OCI-LY7 (cell line): ENCODE data around the gene KCNQ1. TPM values are rescaled to one million over a fixed set of nuclear protein-coding genes. Genes with fewer than 3 reads are reported as not detected.

Experiments used
- BruUV-seq: library from RNA; stranded (reverse); fragments of 400-500 nt; replicated peaks from 2 replicates; lab custom pipeline; 2021; lab: Mats Ljungman, UMichigan
- CTCF ChIA-PET: fragments of 300-600 bp; sonication (Branson Sonifier 250); formaldehyde crosslinking; loops from one replicate; lab custom pipeline; 2022; ENCODE audit warnings: antibody characterized with exemption; ENCODE audit not compliant: unreplicated experiment; lab: Charles Lee
- POLR2A ChIA-PET: fragments of 300-600 bp; sonication (Branson Sonifier 250); formaldehyde crosslinking; loops from one replicate; lab custom pipeline; 2022; ENCODE audit warnings: antibody characterized with exemption; lab: Charles Lee
- DNase-seq: peaks from one replicate; pipeline ENCODE4 v3.0.0-alpha.2; 2015; ENCODE audit warnings: low spot score
- H2AFZ ChIP-seq: fragments of 200-600 bp; sonication (generic), shearing (Covaris generic); 2 replicates; pipeline ENCODE4 v1.6.1; 2014; ENCODE audit warnings: mild to moderate bottlenecking, antibody characterized with exemption, low read length, moderate library complexity
- H3K27ac ChIP-seq: fragments of 200-600 bp; sonication (generic); 2 replicates; pipeline ENCODE4 v1.5.1; 2014; ENCODE audit warnings: mixed run types, low read depth, mild to moderate bottlenecking, moderate library complexity, low read length, inconsistent platforms; ENCODE audit not compliant: poor library complexity, severe bottlenecking
- H3K36me3 ChIP-seq: fragments of 200-600 bp; sonication (generic); 2 replicates; pipeline ENCODE4 v1.6.1; 2014; ENCODE audit warnings: mild to moderate bottlenecking, antibody characterized with exemption, low read length, moderate library complexity, mixed read lengths; ENCODE audit not compliant: insufficient read depth
- H3K4me1 ChIP-seq: fragments of 200-600 bp; sonication (generic); 2 replicates; pipeline ENCODE4 v1.5.1; 2014; ENCODE audit warnings: mild to moderate bottlenecking, low read length; ENCODE audit not compliant: insufficient read depth, poor library complexity, severe bottlenecking
- H3K4me2 ChIP-seq: fragments of 200-600 bp; sonication (generic); 2 replicates; pipeline ENCODE4 v1.6.1; 2014; ENCODE audit warnings: mild to moderate bottlenecking, low read length
- H3K4me3 ChIP-seq: fragments of 200-600 bp; sonication (generic); 2 replicates; pipeline ENCODE4 v1.5.1; 2014; ENCODE audit warnings: mild to moderate bottlenecking, low read depth, low read length; ENCODE audit not compliant: poor library complexity, severe bottlenecking
- H3K79me2 ChIP-seq: fragments of 200-600 bp; sonication (generic); 2 replicates; pipeline ENCODE4 v1.6.1; 2016; ENCODE audit warnings: low read depth, mild to moderate bottlenecking, low read length, moderate library complexity, mixed read lengths; ENCODE audit not compliant: insufficient read depth
- H3K9me2 ChIP-seq: fragments of 200-600 bp; sonication (generic); 2 replicates; pipeline ENCODE4 v1.6.1; 2016; ENCODE audit warnings: mild to moderate bottlenecking, low read length, mixed read lengths; ENCODE audit not compliant: insufficient read depth
- H3K9me3 ChIP-seq: fragments of 200-600 bp; sonication (generic); 2 replicates; pipeline ENCODE4 v1.6.1; 2014; ENCODE audit warnings: mild to moderate bottlenecking, mixed run types, low read length, mixed read lengths
- H4K20me1 ChIP-seq: fragments of 200-600 bp; sonication (generic); 2 replicates; pipeline ENCODE4 v1.6.1; 2014; ENCODE audit warnings: mild to moderate bottlenecking, antibody characterized with exemption, low read length, moderate library complexity, mixed read lengths; ENCODE audit not compliant: insufficient read depth
- CTCF ChIP-seq: fragments of 200-600 bp; sonication (generic); conservative IDR thresholded peaks from 2 replicates; pipeline ENCODE4 v1.5.1; 2014; ENCODE audit warnings: mild to moderate bottlenecking, antibody characterized with exemption, low read length, moderate library complexity, mixed read lengths
- EZH2phosphoT487 ChIP-seq: fragments of 200-600 bp; sonication (generic); IDR thresholded peaks from 2 replicates; pipeline ENCODE4 v1.6.1; 2018; ENCODE audit warnings: low read depth, borderline replicate concordance, mild to moderate bottlenecking, mixed run types, antibody characterized with exemption, low read length, moderate library complexity, mixed read lengths
- intact Hi-C: fragments of 100-400 bp; cut with micrococcal nuclease; formaldehyde crosslinking; loops from one replicate; pipeline ENCODE4 v1.10.0; 2022; ENCODE audit not compliant: unreplicated experiment
- total RNA-seq, 2 experiments: library from RNA; depleted of rRNA in 1 of 2; stranded (reverse); fragments of >200 nt in 1 of 2; shearing (Covaris generic) in 1 of 2; gene quantifications; 2 replicates each; pipeline ENCODE4 v1.2.3, GENCODE V29; 2014 to 2022

Gene KCNQ1
- total RNA-seq, 2 experiments from 2014 or later: 0.22 to 1.3 TPM

- no peak for DNase-seq
- no peak overlapping the region for H3K4me3 ChIP-seq
- no peaks in the 10 kb centered on the region for H3K9me3 ChIP-seq
- no peaks in the 10 kb centered on the region for H3K79me2 ChIP-seq
- no peaks in the 10 kb centered on the region for H3K4me1 ChIP-seq
- no peaks in the 10 kb centered on the region for H3K36me3 ChIP-seq
- no peak for TF ChIP-seq CTCF
- TF ChIP-seq EZH2phosphoT487: no peak
- no peaks in the 10 kb centered on the region for H4K20me1 ChIP-seq
- POLR2A ChIA-PET: no interaction called here
- CTCF ChIA-PET: no interaction called here
- no peak overlapping the region for H3K4me2 ChIP-seq
- H2AFZ ChIP-seq: no peak overlapping the region
- H3K9me2 ChIP-seq: no peaks in the 10 kb centered on the region
- no peak overlapping the region for H3K27ac ChIP-seq
- BruUV-seq: no TSS peak
- intact Hi-C loops: no loop called here
These were observed 297.4 kb downstream of the KCNQ1 start for GRCh38 chr11:2742201-2742600.

- intact Hi-C loops: no loop called here
- Histone ChIP-seq H3K4me2 (no peak overlapping the region), H3K9me2 (no peaks in the 10 kb centered on the region), H3K79me2 (no peaks in the 10 kb centered on the region), H3K4me3 (no peak overlapping the region), H3K4me1 (no peaks in the 10 kb centered on the region), H3K9me3 (no peaks in the 10 kb centered on the region), H3K27ac (no peak overlapping the region), H2AFZ (no peak overlapping the region), H4K20me1 (no peaks in the 10 kb centered on the region), H3K36me3 (no peaks in the 10 kb centered on the region)
- CTCF ChIA-PET: no interaction called here
- TF ChIP-seq CTCF: no peak
- POLR2A ChIA-PET: no interaction called here
- BruUV-seq: no TSS peak
- no peak for DNase-seq
These were observed 298.0 kb downstream of the KCNQ1 start for GRCh38 chr11:2742611-2743426.

GRCh38 chr11:2743427-2744110, 298.8 kb downstream of the KCNQ1 start:
- H3K9me2 ChIP-seq: no peaks in the 10 kb centered on the region
- no peak overlapping the region for H2AFZ ChIP-seq
- no peaks in the 10 kb centered on the region for H3K4me1 ChIP-seq
- no peak overlapping the region for H3K4me3 ChIP-seq
- no peaks in the 10 kb centered on the region for H3K36me3 ChIP-seq
- no peak overlapping the region for H3K4me2 ChIP-seq
- no peak overlapping the region for H3K27ac ChIP-seq
- no peak for DNase-seq
- TF ChIP-seq CTCF: no peak
- TF ChIP-seq EZH2phosphoT487: no peak
- ChIA-PET POLR2A (no interaction called here), CTCF (no interaction called here)
- H3K79me2 ChIP-seq: no peaks in the 10 kb centered on the region
- intact Hi-C loops: no loop called here
- BruUV-seq: no TSS peak
- no peaks in the 10 kb centered on the region for H4K20me1 ChIP-seq
- no peaks in the 10 kb centered on the region for H3K9me3 ChIP-seq
